IMR-90 (cell line): ENCODE measurements around the gene HAGHL. TPM values are rescaled to one million over a fixed set of nuclear protein-coding genes. Genes with fewer than 3 reads are reported as not detected.

Experiments used
- ATAC-seq: fragments of 200-7000 bp; cut with Tn5 transposase; 2 replicates; pipeline ENCODE4 v1.9.1; 2020; ENCODE audit warnings: low read depth, mild to moderate bottlenecking, moderate library complexity
- BruUV-seq: library from RNA; stranded (reverse); fragments of 400-500 nt; replicated peaks from 2 replicates; lab custom pipeline; 2021; lab: Mats Ljungman, UMichigan
- CTCF ChIA-PET: fragments of 300-600 bp; formaldehyde crosslinking; extraction: SDS; loops from one replicate; lab custom pipeline; 2021; ENCODE audit warnings: antibody characterized with exemption; lab: Yijun Ruan, JAX
- POLR2A ChIA-PET: fragments of 300-600 bp; sonication (Branson Sonifier 250); formaldehyde crosslinking; loops from one replicate; lab custom pipeline; 2022; ENCODE audit warnings: antibody characterized with exemption; ENCODE audit not compliant: unreplicated experiment; lab: Charles Lee
- DNase-seq: peaks from one replicate; pipeline ENCODE4 v3.0.0; 2013
- H2AFZ ChIP-seq: replicated peaks from 2 replicates; pipeline ENCODE3; 2013; ENCODE audit warnings: low read length, mild to moderate bottlenecking; ENCODE audit not compliant: poor library complexity
- H2AK5ac ChIP-seq: 2 replicates; pipeline ENCODE4 v1.6.1; 2013; ENCODE audit warnings: low read depth, low read length, inconsistent platforms
- H2AK9ac ChIP-seq: replicated peaks from 2 replicates; pipeline ENCODE3; 2013; ENCODE audit warnings: mild to moderate bottlenecking, low read depth, low read length, moderate library complexity; ENCODE audit not compliant: poor library complexity
- H2BK120ac ChIP-seq: 2 replicates; pipeline ENCODE4 v1.6.1; 2013; ENCODE audit warnings: low read depth, low read length, inconsistent platforms
- H2BK15ac ChIP-seq: 3 replicates; pipeline ENCODE4 v1.6.1; 2013; ENCODE audit warnings: low read depth, low read length, inconsistent platforms
- H2BK20ac ChIP-seq: 2 replicates; pipeline ENCODE4 v1.6.1; 2013; ENCODE audit warnings: low read depth, mild to moderate bottlenecking, inconsistent platforms, low read length, moderate library complexity
- H2BK5ac ChIP-seq: 2 replicates; pipeline ENCODE4 v1.6.1; 2013; ENCODE audit warnings: mild to moderate bottlenecking, low read depth, low read length, inconsistent platforms; ENCODE audit not compliant: poor library complexity, severe bottlenecking
- H3K14ac ChIP-seq: replicated peaks from 2 replicates; pipeline ENCODE4 v1.6.1; 2013; ENCODE audit warnings: low read depth, low read length, inconsistent platforms
- H3K18ac ChIP-seq: 2 replicates; pipeline ENCODE4 v1.6.1; 2013; ENCODE audit warnings: low read depth, low read length, control low read depth
- H3K23ac ChIP-seq: 2 replicates; pipeline ENCODE4 v1.6.1; 2013; ENCODE audit warnings: low read depth, low read length, inconsistent platforms
- H3K27ac ChIP-seq: 2 replicates; pipeline ENCODE4 v1.5.1; 2013; ENCODE audit warnings: mild to moderate bottlenecking, control low read depth, low read length; ENCODE audit not compliant: insufficient read depth
- H3K27me3 ChIP-seq: 2 replicates; pipeline ENCODE4 v1.6.1; 2013; ENCODE audit warnings: low read length; ENCODE audit not compliant: control insufficient read depth, insufficient read depth
- H3K36me3 ChIP-seq: 2 replicates; pipeline ENCODE4 v1.6.1; 2013; ENCODE audit warnings: low read length, mixed read lengths; ENCODE audit not compliant: control insufficient read depth, insufficient read depth
- H3K4ac ChIP-seq: 2 replicates; pipeline ENCODE4 v1.6.1; 2013; ENCODE audit warnings: low read depth, low read length, inconsistent platforms
- H3K4me1 ChIP-seq: 2 replicates; pipeline ENCODE4 v1.6.1; 2013; ENCODE audit warnings: low read length, mixed read lengths; ENCODE audit not compliant: control insufficient read depth, insufficient read depth
- H3K4me2 ChIP-seq: 2 replicates; pipeline ENCODE4 v1.6.1; 2013; ENCODE audit warnings: low read depth, mild to moderate bottlenecking, control low read depth, low read length, moderate library complexity
- H3K4me3 ChIP-seq: 2 replicates; pipeline ENCODE4 v1.5.1; 2013; ENCODE audit warnings: low read depth, mild to moderate bottlenecking, control low read depth, low read length, moderate library complexity; ENCODE audit not compliant: insufficient read depth
- H3K56ac ChIP-seq: 2 replicates; pipeline ENCODE4 v1.6.1; 2013; ENCODE audit warnings: low read length, inconsistent platforms; ENCODE audit not compliant: insufficient read depth; ENCODE audit errors: extremely low read depth
- H3K79me1 ChIP-seq, 2 experiments: 2 replicates each; pipeline ENCODE4 v1.6.1; 2013; ENCODE audit warnings: low read length in 2 of 2, inconsistent platforms in 1 of 2, low read depth in 1 of 2
- H3K9ac ChIP-seq: 2 replicates; pipeline ENCODE4 v1.6.1; 2013; ENCODE audit warnings: low read depth, low read length, control low read depth
- H3K9me1 ChIP-seq: 2 replicates; pipeline ENCODE4 v1.6.1; 2013; ENCODE audit warnings: low read length, inconsistent platforms; ENCODE audit not compliant: insufficient read depth
- H3K9me3 ChIP-seq: 2 replicates; pipeline ENCODE4 v1.6.1; 2013; ENCODE audit warnings: low read length; ENCODE audit not compliant: control insufficient read depth, insufficient read depth
- H4K20me1 ChIP-seq: 2 replicates; pipeline ENCODE4 v1.6.1; 2013; ENCODE audit warnings: low read length, inconsistent platforms; ENCODE audit not compliant: insufficient read depth
- H4K5ac ChIP-seq: 2 replicates; pipeline ENCODE4 v1.6.1; 2013; ENCODE audit warnings: mild to moderate bottlenecking, low read depth, low read length, control low read depth
- H4K8ac ChIP-seq, 2 experiments: 2 replicates each; pipeline ENCODE4 v1.6.1; 2013; ENCODE audit warnings: low read depth in 2 of 2, low read length in 2 of 2, control low read depth in 1 of 2, inconsistent platforms in 1 of 2
- H4K91ac ChIP-seq: 2 replicates; pipeline ENCODE4 v1.6.1; 2013; ENCODE audit warnings: low read depth, low read length, inconsistent platforms; ENCODE audit not compliant: insufficient read depth
- MAFK ChIP-seq: IDR thresholded peaks from 2 replicates; pipeline ENCODE4 v1.6.1; 2012; ENCODE audit warnings: low read depth, low read length, improper control_type of control experiment
- MXI1 ChIP-seq: IDR thresholded peaks from 2 replicates; pipeline ENCODE4 v1.6.1; 2012; ENCODE audit warnings: low read depth, mild to moderate bottlenecking, low read length, moderate library complexity, borderline replicate concordance
- NFE2L2 ChIP-seq: fragments of 150-350 bp; IDR thresholded peaks from 2 replicates; pipeline ENCODE4 v1.6.1; 2016; ENCODE audit warnings: low read depth, mild to moderate bottlenecking, low read length
- POLR2A ChIP-seq: IDR thresholded peaks from 2 replicates; pipeline ENCODE4 v1.6.1; 2012; ENCODE audit warnings: mild to moderate bottlenecking, low read depth, low read length
- RAD21 ChIP-seq: IDR thresholded peaks from 2 replicates; pipeline ENCODE4 v1.6.1; 2012; ENCODE audit warnings: low read length, improper control_type of control experiment
- RFX5 ChIP-seq: IDR thresholded peaks from 2 replicates; pipeline ENCODE4 v1.8.0; 2012; ENCODE audit warnings: low read depth, mild to moderate bottlenecking, low read length, moderate library complexity
- SMC3 ChIP-seq: fragments of 150-350 bp; IDR thresholded peaks from 2 replicates; pipeline ENCODE4 v1.6.1; 2016; ENCODE audit warnings: low read depth, mild to moderate bottlenecking, antibody characterized with exemption, low read length, moderate library complexity
- WGBS, 2 experiments: methylation state at CpG; one replicate each; pipeline versions ENCODE4 v1.1.5 to v1.1.7; 2013; ENCODE audit warnings: missing lambda C conversion rate in 2 of 2; ENCODE audit not compliant: insufficient read length in 1 of 2; ENCODE audit errors: extremely low coverage in 2 of 2; 5-methylcytosine and 5-hydroxymethylcytosine counted together
- dilution Hi-C: fragments of 300-500 bp; cut with HindIII; formaldehyde crosslinking; loops from one replicate; pipeline ENCODE4 v1.14.3; 2018; ENCODE audit warnings: low sequenced_read_pairs; ENCODE audit not compliant: unreplicated experiment
- in situ Hi-C: fragments of 300-500 bp; cut with MboI; formaldehyde crosslinking; loops from 3 replicates; pipeline ENCODE4 v1.14.3; 2019; ENCODE audit warnings: low sequenced_read_pairs, inconsistent platforms, mixed read lengths
- intact Hi-C: fragments of 100-400 bp; cut with micrococcal nuclease; formaldehyde crosslinking; loops from 2 replicates; pipeline ENCODE4 v1.10.0; 2022
- polyA plus RNA-seq, 3 experiments: library from polyadenylated mRNA; depleted of rRNA; stranded (reverse); fragments of >200 nt; gene quantifications; 2 replicates each; pipeline ENCODE4 v1.2.3, GENCODE V29; 2012; ENCODE audit warnings: low replicate concordance in 1 of 3
- total RNA-seq: library from RNA; depleted of rRNA; stranded (reverse); fragments of >200 nt; gene quantifications from 2 replicates; pipeline ENCODE4 v1.2.3, GENCODE V29; 2012
- TF ChIP-seq, protein P1 (sequence below): fragments of 150-350 bp; IDR thresholded peaks from 2 replicates; pipeline ENCODE4 v1.6.1; 2017; ENCODE audit warnings: mild to moderate bottlenecking, antibody characterized with exemption, low read length, low read depth
- TF ChIP-seq, protein P2 (sequence below): conservative IDR thresholded peaks from 2 replicates; pipeline ENCODE4 v1.5.1; 2012; ENCODE audit warnings: mild to moderate bottlenecking, low read depth, low read length, improper control_type of control experiment

Gene HAGHL
- total and polyA plus RNA-seq, 2 of the 4 experiments (the other 2 are of a cell fraction), result 3.0 to 12.5 TPM

DNA sequence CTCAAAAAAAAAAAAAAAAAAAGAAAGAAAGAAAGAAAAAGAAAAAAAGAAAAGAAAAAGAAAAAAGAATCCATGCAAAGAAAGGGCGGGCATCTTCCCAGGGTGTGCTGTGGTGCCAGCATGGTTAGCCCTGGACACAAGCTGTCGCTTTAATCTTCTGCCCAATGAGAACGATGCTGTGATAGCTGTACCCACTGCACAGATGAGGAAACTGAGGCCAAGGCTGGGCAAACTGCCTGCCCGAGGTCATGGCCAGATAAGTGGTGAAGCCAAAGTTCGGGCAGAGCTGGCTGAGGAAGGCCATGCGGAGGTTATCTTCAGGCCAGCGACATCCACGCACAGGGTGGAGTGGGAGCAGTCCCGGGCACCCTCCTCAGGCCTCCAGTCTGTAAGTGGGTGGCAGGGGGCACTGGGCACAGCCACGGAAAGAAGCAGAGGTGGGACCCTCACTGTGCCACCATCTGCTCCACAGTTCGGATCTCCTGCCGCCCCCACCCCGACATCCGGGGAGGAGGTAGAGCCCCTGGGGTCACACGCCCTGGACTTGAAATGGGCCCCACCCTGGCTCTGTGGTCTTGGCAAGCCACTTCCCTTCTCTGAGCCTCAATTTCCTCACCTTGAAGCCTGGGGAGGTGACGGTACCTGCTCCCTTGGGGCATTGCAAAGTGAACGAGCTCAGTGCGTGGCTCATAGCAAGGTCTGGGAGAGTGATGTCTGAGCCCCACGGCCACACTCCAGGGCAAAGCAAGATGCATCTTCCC, 27.8 kb upstream of the HAGHL start:
- Histone ChIP-seq H3K4ac (no peak overlapping the region), H3K27me3 (peaks cover 73% of the 10 kb centered on the region), H3K4me2 (no peak overlapping the region), H3K4me3 (no peak overlapping the region), H3K27ac (no peak overlapping the region), H2BK15ac (no peak overlapping the region), H2BK20ac (no peak overlapping the region), H4K8ac (no peak overlapping the region), H3K18ac (no peak overlapping the region), H3K23ac (no peak overlapping the region), H4K20me1 (peaks cover 9% of the 10 kb centered on the region), H3K9ac (no peak overlapping the region), H2AK9ac (no peak overlapping the region), H3K9me1 (peaks cover 4% of the 10 kb centered on the region; the same call in 1 of the 2 replicates), H3K56ac (no peak overlapping the region), H3K4me1 (peaks cover 3% of the 10 kb centered on the region; the same call in 1 of the 2 replicates), H2BK120ac (no peak overlapping the region), H4K5ac (no peak overlapping the region), H2AK5ac (no peak overlapping the region), H4K91ac (no peak overlapping the region), H3K36me3 (no peaks in the 10 kb centered on the region), H2AFZ (no peak overlapping the region), H3K14ac (no peak overlapping the region), H3K79me1 (no peaks in the 10 kb centered on the region), H3K9me3 (no peaks in the 10 kb centered on the region), H2BK5ac (no peak overlapping the region)
- ATAC-seq (no peak), DNase-seq (no peak)
- intact Hi-C loops, result no loop called here
- TF ChIP-seq, protein P1, sequence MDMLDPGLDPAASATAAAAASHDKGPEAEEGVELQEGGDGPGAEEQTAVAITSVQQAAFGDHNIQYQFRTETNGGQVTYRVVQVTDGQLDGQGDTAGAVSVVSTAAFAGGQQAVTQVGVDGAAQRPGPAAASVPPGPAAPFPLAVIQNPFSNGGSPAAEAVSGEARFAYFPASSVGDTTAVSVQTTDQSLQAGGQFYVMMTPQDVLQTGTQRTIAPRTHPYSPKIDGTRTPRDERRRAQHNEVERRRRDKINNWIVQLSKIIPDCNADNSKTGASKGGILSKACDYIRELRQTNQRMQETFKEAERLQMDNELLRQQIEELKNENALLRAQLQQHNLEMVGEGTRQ, result no peak
- TF ChIP-seq, protein P2, sequence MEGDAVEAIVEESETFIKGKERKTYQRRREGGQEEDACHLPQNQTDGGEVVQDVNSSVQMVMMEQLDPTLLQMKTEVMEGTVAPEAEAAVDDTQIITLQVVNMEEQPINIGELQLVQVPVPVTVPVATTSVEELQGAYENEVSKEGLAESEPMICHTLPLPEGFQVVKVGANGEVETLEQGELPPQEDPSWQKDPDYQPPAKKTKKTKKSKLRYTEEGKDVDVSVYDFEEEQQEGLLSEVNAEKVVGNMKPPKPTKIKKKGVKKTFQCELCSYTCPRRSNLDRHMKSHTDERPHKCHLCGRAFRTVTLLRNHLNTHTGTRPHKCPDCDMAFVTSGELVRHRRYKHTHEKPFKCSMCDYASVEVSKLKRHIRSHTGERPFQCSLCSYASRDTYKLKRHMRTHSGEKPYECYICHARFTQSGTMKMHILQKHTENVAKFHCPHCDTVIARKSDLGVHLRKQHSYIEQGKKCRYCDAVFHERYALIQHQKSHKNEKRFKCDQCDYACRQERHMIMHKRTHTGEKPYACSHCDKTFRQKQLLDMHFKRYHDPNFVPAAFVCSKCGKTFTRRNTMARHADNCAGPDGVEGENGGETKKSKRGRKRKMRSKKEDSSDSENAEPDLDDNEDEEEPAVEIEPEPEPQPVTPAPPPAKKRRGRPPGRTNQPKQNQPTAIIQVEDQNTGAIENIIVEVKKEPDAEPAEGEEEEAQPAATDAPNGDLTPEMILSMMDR, result no peak
- TF ChIP-seq MAFK (no peak), RAD21 (no peak), NFE2L2 (no peak), RFX5 (no peak), POLR2A (no peak), MXI1 (no peak), SMC3 (no peak)
- no TSS peak for BruUV-seq
- dilution Hi-C loops, result no loop called here
- 47% methylated on average over 10 of the region's 19 CpGs; no CpG with 5 or more reads in 1 of the 2 experiments for WGBS, 2 experiments
- ChIA-PET POLR2A (no interaction called here), CTCF (interaction anchor here (0.7 kb wide), 1 partner anchor 1821 kb away, joined by 6 read pairs; no protein-coding TSS in a partner anchor)
- in situ Hi-C loops, result no loop called here
